ENCODE measurements around the gene SEM1. TPM values are rescaled to one million over a fixed set of nuclear protein-coding genes. Genes with fewer than 3 reads are reported as not detected.
"Not testable (repeated sequence)": the region's sequence is repeated elsewhere in the genome, so short reads cannot be mapped to it uniquely, and the experiment has no call there.

Gene SEM1
- total and polyA plus RNA-seq, 7 experiments from 2014 or later, result 15.4 to 102 (median 42.5) TPM

DNA sequence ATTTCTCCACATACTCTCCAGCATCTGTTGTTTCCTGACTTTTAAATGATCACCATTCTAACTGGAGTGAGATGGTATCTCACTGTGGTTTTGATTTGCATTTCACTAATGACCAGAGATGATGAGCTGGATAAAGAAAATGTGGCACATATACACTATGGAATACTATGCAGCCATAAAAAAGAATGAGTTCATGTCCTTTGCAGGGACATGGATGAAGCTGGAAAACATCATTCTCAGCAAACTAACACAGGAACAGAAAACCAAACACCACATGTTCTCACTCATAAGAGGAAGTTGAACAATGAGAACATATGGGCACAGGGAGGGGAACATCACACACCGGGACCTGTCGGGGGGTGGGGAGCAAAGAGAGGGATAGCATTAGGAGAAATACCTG is 13.3 kb upstream of the SEM1 start:
- H3K4me3 Mint-ChIP-seq; H3K9me3 Mint-ChIP-seq; H3K4me1 Mint-ChIP-seq; intact Hi-C loops (cut with micrococcal nuclease); H3K27me3 ChIP-seq (ENCODE audit: control insufficient read depth in 2 of 2, insufficient read depth in 2 of 2, low read length in 2 of 2); H3K4me1 ChIP-seq (ENCODE audit: control insufficient read depth in 2 of 2, insufficient read depth in 2 of 2, low read length in 2 of 2); CTCF ChIA-PET; ATAC-seq; H3K27ac Mint-ChIP-seq; DNase-seq; H3K36me3 Mint-ChIP-seq; H3K4me3 ChIP-seq (ENCODE audit: low read length); H3K27ac ChIP-seq (ENCODE audit: low read depth, low read length); H3K9me3 ChIP-seq (ENCODE audit: control insufficient read depth in 2 of 3, low read length in 3 of 3); POLR2A ChIA-PET; H3K36me3 ChIP-seq (ENCODE audit: control insufficient read depth in 2 of 3, insufficient read depth in 3 of 3, low read length in 3 of 3): not testable (repeated sequence)
- H3K27me3 Mint-ChIP-seq, result peaks cover 23 to 55% (median 34%) of the 10 kb centered on the region in 5 donors

DNA sequence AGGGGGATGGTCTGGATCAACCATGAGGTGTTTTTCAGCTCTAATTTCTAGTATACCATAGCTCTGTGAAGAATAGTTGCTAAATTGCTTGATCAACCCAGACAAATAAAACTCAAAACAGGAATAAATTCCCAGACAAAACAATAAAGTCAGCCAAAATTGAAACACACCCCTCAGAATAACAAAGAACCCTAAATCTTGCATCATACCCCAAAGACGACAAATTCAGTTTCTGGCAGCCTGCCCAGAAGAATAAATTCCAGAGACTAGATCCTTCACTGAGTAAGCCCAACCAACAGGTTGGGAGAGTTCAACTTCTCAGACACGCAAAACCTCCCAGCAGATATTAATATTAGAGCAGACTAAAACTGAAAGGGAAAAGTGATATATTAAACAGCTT is 11.2 kb upstream of the SEM1 start:
- intact Hi-C loops (cut with micrococcal nuclease), result no loop called here
- CTCF ChIA-PET, result no interaction called here
- Mint-ChIP-seq H3K4me3 (no peak overlapping the region), H3K4me1 (no peaks in the 10 kb centered on the region), H3K36me3 (no peaks in the 10 kb centered on the region), H3K9me3 (peaks cover 0 to 5% (median 0%) of the 10 kb centered on the region in 11 donors), H3K27ac (no peak overlapping the region), H3K27me3 (peaks cover 39 to 71% (median 53%) of the 10 kb centered on the region in 5 donors)
- no peaks in the 10 kb centered on the region for H3K4me1 ChIP-seq (ENCODE audit: control insufficient read depth in 2 of 2, insufficient read depth in 2 of 2, low read length in 2 of 2)
- POLR2A ChIA-PET, result no interaction called here
- DNase-seq (no peak), ATAC-seq (no peak)
- H3K27ac ChIP-seq (ENCODE audit: low read depth, low read length), result no peak overlapping the region
- H3K4me3 ChIP-seq (ENCODE audit: low read length), result no peak overlapping the region
- peaks cover 0 to 2% of the 10 kb centered on the region in 2 donors for H3K27me3 ChIP-seq (ENCODE audit: control insufficient read depth in 2 of 2, insufficient read depth in 2 of 2, low read length in 2 of 2)
- H3K9me3 ChIP-seq (ENCODE audit: control insufficient read depth in 2 of 3, low read length in 3 of 3), result no peaks in the 10 kb centered on the region
- H3K36me3 ChIP-seq (ENCODE audit: control insufficient read depth in 2 of 3, insufficient read depth in 3 of 3, low read length in 3 of 3), result no peaks in the 10 kb centered on the region

DNA sequence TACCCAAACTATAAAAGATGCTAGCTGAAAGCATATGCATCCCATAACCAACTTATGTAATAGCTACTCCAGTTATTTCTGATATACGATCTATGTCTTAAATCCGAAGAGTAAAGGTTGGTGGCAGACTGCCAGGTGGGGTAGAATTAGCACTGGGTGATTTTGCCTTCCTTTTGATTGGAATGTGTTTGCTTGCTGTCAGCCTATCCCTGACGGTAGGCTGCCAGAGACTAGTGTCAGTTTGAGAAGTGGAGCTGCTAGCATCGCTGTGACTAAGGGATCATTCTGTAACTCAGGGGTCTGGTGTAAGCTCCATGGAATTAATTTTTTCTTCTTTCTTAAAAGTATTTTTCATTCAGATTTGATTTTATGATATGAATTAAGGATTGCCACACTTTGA is 9.5 kb upstream of the SEM1 start:
- POLR2A ChIA-PET, result no interaction called here
- Histone ChIP-seq H3K4me3 (ENCODE audit: low read length) (no peak overlapping the region), H3K27me3 (ENCODE audit: control insufficient read depth in 2 of 2, insufficient read depth in 2 of 2, low read length in 2 of 2) (peaks cover 0 to 2% of the 10 kb centered on the region in 2 donors), H3K4me1 (ENCODE audit: control insufficient read depth in 2 of 2, insufficient read depth in 2 of 2, low read length in 2 of 2) (no peaks in the 10 kb centered on the region), H3K27ac (ENCODE audit: low read depth, low read length) (no peak overlapping the region), H3K36me3 (ENCODE audit: control insufficient read depth in 2 of 3, insufficient read depth in 3 of 3, low read length in 3 of 3) (no peaks in the 10 kb centered on the region), H3K9me3 (ENCODE audit: control insufficient read depth in 2 of 3, low read length in 3 of 3) (no peaks in the 10 kb centered on the region)
- Mint-ChIP-seq H3K36me3 (peaks cover 0 to 1% (median 0%) of the 10 kb centered on the region in 5 donors), H3K9me3 (peaks cover 0 to 8% (median 2%) of the 10 kb centered on the region in 11 donors), H3K4me3 (no peak overlapping the region), H3K27me3 (peaks cover 38 to 67% (median 56%) of the 10 kb centered on the region in 5 donors), H3K4me1 (no peaks in the 10 kb centered on the region), H3K27ac (no peak overlapping the region)
- no peak for DNase-seq
- intact Hi-C loops (cut with micrococcal nuclease), result no loop called here
- ATAC-seq, result no peak
- CTCF ChIA-PET, result no interaction called here

DNA sequence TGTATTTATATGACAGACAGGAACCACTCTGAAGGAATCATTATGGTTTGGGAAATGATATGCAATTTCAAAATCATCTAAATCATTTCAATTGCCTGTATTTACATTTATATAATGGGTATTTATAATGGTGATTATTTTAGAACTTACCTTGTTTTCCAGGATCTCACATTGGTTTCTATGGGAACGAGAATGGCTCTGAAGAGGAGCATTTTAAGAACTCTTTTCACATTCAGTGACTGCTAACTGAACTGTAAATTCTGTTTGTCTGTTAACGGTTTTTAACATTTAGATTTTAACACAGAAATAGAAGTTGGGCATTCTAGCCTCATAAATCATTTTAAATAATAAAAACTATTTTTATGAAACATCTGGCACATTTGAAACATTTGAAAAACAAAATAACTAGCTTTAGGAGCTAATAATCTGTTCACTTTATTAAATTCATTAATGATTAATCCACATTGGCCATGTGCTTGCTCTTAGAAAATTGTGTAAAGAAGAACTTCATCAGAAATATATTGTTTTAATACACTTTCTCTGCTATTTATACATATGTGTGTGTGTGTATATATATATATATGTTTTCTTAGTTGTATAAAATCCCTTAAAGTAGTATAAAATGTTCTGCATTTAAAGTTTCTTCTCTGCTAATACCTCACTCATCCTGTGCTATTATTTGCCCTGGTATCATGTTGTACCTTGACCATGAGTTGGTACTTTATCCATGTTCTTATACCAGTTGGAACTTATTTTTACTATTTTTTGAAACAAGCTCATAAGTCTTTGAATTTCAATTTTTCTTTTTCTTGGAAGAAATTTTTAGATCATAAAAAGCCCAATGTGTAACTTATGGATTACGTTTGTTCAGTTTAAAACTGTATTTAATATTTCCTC is 8.7 kb upstream of the SEM1 start:
- no peak overlapping the region for H3K4me3 ChIP-seq (ENCODE audit: low read length)
- no peak overlapping the region for H3K27ac ChIP-seq (ENCODE audit: low read depth, low read length)
- Mint-ChIP-seq H3K4me1 (no peaks in the 10 kb centered on the region), H3K9me3 (peaks cover 0 to 14% (median 6%) of the 10 kb centered on the region in 11 donors), H3K27ac (no peak overlapping the region), H3K27me3 (peaks cover 40 to 67% (median 60%) of the 10 kb centered on the region in 5 donors), H3K36me3 (peaks cover 0 to 9% (median 0%) of the 10 kb centered on the region in 5 donors), H3K4me3 (no peak overlapping the region)
- DNase-seq (no peak), ATAC-seq (no peak)
- no peaks in the 10 kb centered on the region for H3K9me3 ChIP-seq (ENCODE audit: control insufficient read depth in 2 of 3, low read length in 3 of 3)
- H3K36me3 ChIP-seq (ENCODE audit: control insufficient read depth in 2 of 3, insufficient read depth in 3 of 3, low read length in 3 of 3), result no peaks in the 10 kb centered on the region
- H3K4me1 ChIP-seq (ENCODE audit: control insufficient read depth in 2 of 2, insufficient read depth in 2 of 2, low read length in 2 of 2), result no peaks in the 10 kb centered on the region
- CTCF ChIA-PET, result no interaction called here
- POLR2A ChIA-PET, result no interaction called here
- intact Hi-C loops (cut with micrococcal nuclease), result no loop called here
- peaks cover 0 to 2% of the 10 kb centered on the region in 2 donors for H3K27me3 ChIP-seq (ENCODE audit: control insufficient read depth in 2 of 2, insufficient read depth in 2 of 2, low read length in 2 of 2)

DNA sequence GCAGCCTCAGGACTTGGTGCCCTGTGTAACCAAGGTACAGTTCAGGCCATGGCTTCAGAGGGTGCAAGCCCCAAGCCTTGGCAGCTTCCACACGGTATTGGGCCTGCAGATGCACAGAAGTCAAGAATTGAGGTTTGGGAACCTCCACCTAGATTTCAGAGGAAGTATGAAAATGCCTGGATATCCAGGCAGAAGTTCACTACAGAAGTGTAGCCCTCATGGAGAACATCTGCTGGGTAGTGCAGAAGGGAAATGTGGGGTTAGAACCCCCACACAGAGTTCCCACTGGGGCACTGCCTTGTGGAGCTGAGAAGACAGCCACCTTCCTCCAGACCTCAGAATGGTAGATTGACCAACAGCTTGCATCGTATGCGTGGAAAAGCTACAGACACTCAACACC is 3.4 kb upstream of the SEM1 start:
- H3K27ac Mint-ChIP-seq, result no peak overlapping the region
- H3K36me3 Mint-ChIP-seq, result peaks cover 0 to 16% (median 7%) of the 10 kb centered on the region in 5 donors
- POLR2A ChIA-PET, result no interaction called here
- peaks cover 7 to 11% of the 10 kb centered on the region in 2 donors for H3K4me1 ChIP-seq (ENCODE audit: control insufficient read depth in 2 of 2, insufficient read depth in 2 of 2, low read length in 2 of 2)
- intact Hi-C loops (cut with micrococcal nuclease), result no loop called here
- DNase-seq (no peak), ATAC-seq (no peak)
- CTCF ChIA-PET, result no interaction called here
- H3K36me3 ChIP-seq (ENCODE audit: control insufficient read depth in 2 of 3, insufficient read depth in 3 of 3, low read length in 3 of 3), result peaks cover 0 to 4% (median 0%) of the 10 kb centered on the region in 3 experiments
- H3K27me3 Mint-ChIP-seq, result peaks cover 21 to 33% (median 25%) of the 10 kb centered on the region in 5 donors
- no peaks in the 10 kb centered on the region for H3K27me3 ChIP-seq (ENCODE audit: control insufficient read depth in 2 of 2, insufficient read depth in 2 of 2, low read length in 2 of 2)
- H3K9me3 ChIP-seq (ENCODE audit: control insufficient read depth in 2 of 3, low read length in 3 of 3), result peaks cover 0 to 5% (median 0%) of the 10 kb centered on the region in 3 experiments
- H3K27ac ChIP-seq (ENCODE audit: low read depth, low read length), result no peak overlapping the region
- H3K4me1 Mint-ChIP-seq, result peaks cover 6 to 21% (median 15%) of the 10 kb centered on the region in 7 donors
- H3K4me3 Mint-ChIP-seq, result no peak overlapping the region
- peaks cover 0 to 25% (median 13%) of the 10 kb centered on the region in 11 donors for H3K9me3 Mint-ChIP-seq
- H3K4me3 ChIP-seq (ENCODE audit: low read length), result no peak overlapping the region

DNA sequence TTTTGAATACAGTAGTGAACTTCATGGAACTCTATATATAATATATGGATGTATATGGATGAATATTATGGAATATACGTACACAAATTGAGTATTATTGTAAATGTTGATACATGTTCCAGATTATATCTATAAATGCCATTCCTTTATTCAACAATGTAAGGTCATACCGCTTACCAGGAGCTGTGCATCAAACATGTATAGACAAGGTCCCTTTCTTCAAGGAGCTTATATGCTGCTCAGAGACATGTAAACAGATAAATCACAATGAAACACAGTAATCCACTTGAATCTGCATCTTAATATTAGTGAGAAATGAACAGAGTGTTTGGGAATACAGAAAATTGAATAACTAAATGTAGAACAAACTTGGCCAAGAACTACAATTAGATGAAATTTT is 898 bp upstream of the SEM1 start:
- intact Hi-C loops (cut with micrococcal nuclease), result no loop called here
- H3K4me1 Mint-ChIP-seq, result peaks cover 16 to 45% (median 37%) of the 10 kb centered on the region in 7 donors
- peaks cover 0 to 16% (median 10%) of the 10 kb centered on the region in 5 donors for H3K36me3 Mint-ChIP-seq
- Histone ChIP-seq H3K4me1 (ENCODE audit: control insufficient read depth in 2 of 2, insufficient read depth in 2 of 2, low read length in 2 of 2) (peaks cover 13 to 14% of the 10 kb centered on the region in 2 donors), H3K9me3 (ENCODE audit: control insufficient read depth in 2 of 3, low read length in 3 of 3) (peaks cover 0 to 5% (median 0%) of the 10 kb centered on the region in 3 experiments), H3K27me3 (ENCODE audit: control insufficient read depth in 2 of 2, insufficient read depth in 2 of 2, low read length in 2 of 2) (no peaks in the 10 kb centered on the region), H3K36me3 (ENCODE audit: control insufficient read depth in 2 of 3, insufficient read depth in 3 of 3, low read length in 3 of 3) (peaks cover 0 to 4% (median 0%) of the 10 kb centered on the region in 3 experiments), H3K4me3 (ENCODE audit: low read length) (no peak overlapping the region), H3K27ac (ENCODE audit: low read depth, low read length) (no peak overlapping the region)
- POLR2A ChIA-PET, result no interaction called here
- DNase-seq (no peak), ATAC-seq (no peak)
- peaks cover 0 to 24% (median 10%) of the 10 kb centered on the region in 11 donors for H3K9me3 Mint-ChIP-seq
- peak overlapping the region in 8 of 10 donors; percentile 96 to 100 (median 100) for H3K4me3 Mint-ChIP-seq
- peaks cover under 1 to 10% (median 8%) of the 10 kb centered on the region in 5 donors for H3K27me3 Mint-ChIP-seq
- CTCF ChIA-PET, result no interaction called here
- H3K27ac Mint-ChIP-seq, result peak overlapping the region in 3 of 9 donors; percentile 95 to 97 (median 96)
